Loucy (cell line): ENCODE measurements around the gene KCNQ4.

Experiments
- H2AFZ ChIP-seq: fragments of 200-600 bp; sonication (generic); 2 replicates; pipeline ENCODE4 v1.6.0; 2016; ENCODE audit warnings: antibody characterized with exemption, mild to moderate bottlenecking, low read length, moderate library complexity
- H3F3A ChIP-seq: fragments of 200-600 bp; 2 replicates; pipeline ENCODE4 v1.6.0; 2016; ENCODE audit warnings: antibody characterized with exemption, low read depth, mild to moderate bottlenecking
- H3K27me3 ChIP-seq: fragments of 200-600 bp; sonication (generic); 2 replicates; pipeline ENCODE4 v1.6.1; 2014; ENCODE audit warnings: low read length, mild to moderate bottlenecking; ENCODE audit not compliant: insufficient read depth, poor library complexity, severe bottlenecking
- H3K36me3 ChIP-seq: fragments of 200-600 bp; sonication (generic); 2 replicates; pipeline ENCODE4 v1.6.1; 2016; ENCODE audit warnings: low read length; ENCODE audit not compliant: insufficient read depth
- H3K4me1 ChIP-seq: fragments of 200-600 bp; sonication (generic); 2 replicates; pipeline ENCODE4 v1.5.1; 2014; ENCODE audit warnings: low read length, mild to moderate bottlenecking; ENCODE audit not compliant: insufficient read depth, poor library complexity, severe bottlenecking
- H3K4me2 ChIP-seq: fragments of 200-600 bp; sonication (generic); 2 replicates; pipeline ENCODE4 v1.6.0; 2014; ENCODE audit warnings: antibody characterized with exemption, low read length, low read depth, mild to moderate bottlenecking; ENCODE audit not compliant: poor library complexity, severe bottlenecking
- H3K4me3 ChIP-seq: fragments of 200-600 bp; sonication (generic); 2 replicates; pipeline ENCODE4 v1.5.1; 2014; ENCODE audit warnings: low read length, mild to moderate bottlenecking, mixed read lengths; ENCODE audit not compliant: poor library complexity, severe bottlenecking
- H3K79me2 ChIP-seq: fragments of 200-600 bp; sonication (generic); 2 replicates; pipeline ENCODE4 v1.6.1; 2014; ENCODE audit warnings: low read length; ENCODE audit not compliant: insufficient read depth
- H3K9ac ChIP-seq: fragments of 200-600 bp; sonication (generic); 2 replicates; pipeline ENCODE4 v1.6.0; 2014; ENCODE audit warnings: mild to moderate bottlenecking, low read depth, low read length, moderate library complexity; ENCODE audit not compliant: poor library complexity, severe bottlenecking
- H3K9me2 ChIP-seq: fragments of 200-600 bp; sonication (generic); replicated peaks from 2 replicates; pipeline ENCODE4 v1.6.1; 2016; ENCODE audit warnings: low read depth, low read length, mixed read lengths
- H3K9me3 ChIP-seq: fragments of 200-600 bp; sonication (generic); 2 replicates; pipeline ENCODE4 v1.6.1; 2014; ENCODE audit warnings: mild to moderate bottlenecking, antibody characterized with exemption, low read length, low read depth; ENCODE audit not compliant: insufficient read depth
- H4K20me1 ChIP-seq: fragments of 200-600 bp; sonication (generic); 2 replicates; pipeline ENCODE4 v1.6.0; 2014; ENCODE audit warnings: antibody characterized with exemption, low read length, mild to moderate bottlenecking; ENCODE audit not compliant: insufficient read depth, poor library complexity, severe bottlenecking
- CTCF ChIP-seq: fragments of 200-600 bp; sonication (generic); conservative IDR thresholded peaks from 2 replicates; pipeline ENCODE4 v1.5.1; 2014; ENCODE audit warnings: mild to moderate bottlenecking, antibody characterized with exemption, low read length
- EZH2phosphoT487 ChIP-seq: fragments of 200-600 bp; IDR thresholded peaks from 2 replicates; pipeline ENCODE4 v1.6.1; 2018; ENCODE audit warnings: antibody characterized with exemption, mild to moderate bottlenecking, moderate library complexity, borderline replicate concordance

The KCNQ4 gene

DNA sequence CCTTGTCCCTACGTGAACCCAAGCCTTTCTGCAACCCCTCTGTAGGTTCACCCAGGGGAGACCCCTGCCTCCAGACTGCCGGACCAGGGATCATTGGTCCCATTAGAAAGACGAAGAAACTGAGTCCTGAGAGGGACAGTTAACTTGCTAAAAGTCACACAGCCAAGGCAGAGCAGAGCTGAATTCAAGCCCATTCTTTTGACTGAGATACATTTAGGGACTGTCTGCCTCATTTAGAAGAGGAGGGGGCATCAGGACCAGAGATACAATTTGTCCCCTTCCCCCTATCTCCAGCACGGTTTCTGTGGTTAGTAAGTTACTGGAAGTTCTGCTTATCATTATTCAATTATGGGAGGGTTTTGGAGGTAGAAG lies 19.1 kb downstream of the KCNQ4 start:
- no peaks in the 10 kb centered on the region for H3K27me3 ChIP-seq
- H4K20me1 ChIP-seq, result no peaks in the 10 kb centered on the region
- H3K79me2 ChIP-seq, result no peaks in the 10 kb centered on the region
- no peak overlapping the region for H3K4me3 ChIP-seq
- peaks cover under 1% of the 10 kb centered on the region for H3K4me1 ChIP-seq
- no peak overlapping the region for H3K4me2 ChIP-seq
- TF ChIP-seq EZH2phosphoT487 (no peak), CTCF (no peak)
- H2AFZ ChIP-seq, result no peak overlapping the region
- H3K9me2 ChIP-seq, result no peaks in the 10 kb centered on the region
- H3K36me3 ChIP-seq, result no peaks in the 10 kb centered on the region
- H3K9me3 ChIP-seq, result no peaks in the 10 kb centered on the region
- no peak overlapping the region for H3K9ac ChIP-seq
- H3F3A ChIP-seq, result no peaks in the 10 kb centered on the region

GRCh38 chr1:40803447-40803846 lies 19.9 kb downstream of the KCNQ4 start:
- Histone ChIP-seq H3K4me1 (no peaks in the 10 kb centered on the region), H3K79me2 (no peaks in the 10 kb centered on the region), H3K9me2 (no peaks in the 10 kb centered on the region), H3K4me2 (no peak overlapping the region), H3K36me3 (no peaks in the 10 kb centered on the region), H3K9ac (no peak overlapping the region), H3K9me3 (no peaks in the 10 kb centered on the region), H3K4me3 (no peak overlapping the region), H3K27me3 (no peaks in the 10 kb centered on the region), H2AFZ (no peak overlapping the region), H3F3A (no peaks in the 10 kb centered on the region), H4K20me1 (no peaks in the 10 kb centered on the region)
- TF ChIP-seq EZH2phosphoT487 (no peak), CTCF (no peak)

GRCh38 chr1:40803902-40804301 lies 20.3 kb downstream of the KCNQ4 start:
- TF ChIP-seq CTCF (no peak), EZH2phosphoT487 (no peak)
- no peaks in the 10 kb centered on the region for H3F3A ChIP-seq
- no peaks in the 10 kb centered on the region for H3K9me3 ChIP-seq
- H3K9me2 ChIP-seq, result no peaks in the 10 kb centered on the region
- H3K9ac ChIP-seq, result no peak overlapping the region
- H3K4me2 ChIP-seq, result no peak overlapping the region
- no peak overlapping the region for H2AFZ ChIP-seq
- no peaks in the 10 kb centered on the region for H3K27me3 ChIP-seq
- peaks cover 2% of the 10 kb centered on the region for H3K4me1 ChIP-seq
- H4K20me1 ChIP-seq, result no peaks in the 10 kb centered on the region
- H3K4me3 ChIP-seq, result no peak overlapping the region
- no peaks in the 10 kb centered on the region for H3K36me3 ChIP-seq
- H3K79me2 ChIP-seq, result no peaks in the 10 kb centered on the region
